Activated gamma-delta T cell treated with anti-CD3 and anti-CD28 coated beads, Interleukin-2, amount 50 U/mL, for 16 hours (primary cell): Measurements from ENCODE around the gene VWA3A.
"Not testable (repeated sequence)": the region's sequence is repeated elsewhere in the genome, so short reads cannot be mapped to it uniquely, and the experiment has no call there.

ENCODE experiments used
- DNase-seq: peaks from one replicate; pipeline ENCODE4 v3.0.0-alpha.2; 2020; ENCODE audit warnings: low read depth

VWA3A gene

DNA sequence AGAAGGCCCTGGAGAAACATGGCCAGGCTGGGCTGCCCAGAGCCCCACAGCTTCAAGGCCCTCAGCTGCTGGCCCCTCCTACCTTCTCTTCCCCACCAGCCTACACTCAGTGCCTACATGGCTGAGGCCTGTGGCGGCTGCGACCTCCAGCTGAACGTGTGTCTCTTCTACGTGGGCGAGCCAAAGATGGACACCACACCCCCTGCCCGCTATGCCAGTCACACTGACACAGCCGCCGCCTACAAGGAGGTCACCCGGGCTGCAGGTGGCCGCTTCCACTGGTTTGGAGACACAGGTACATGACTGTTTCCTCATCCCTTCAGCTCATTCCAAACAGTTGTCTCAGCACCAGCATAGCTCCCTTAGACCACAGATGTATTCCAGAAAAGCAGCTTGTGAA is 40.5 kb downstream of the VWA3A start:
- no peak for DNase-seq

DNA sequence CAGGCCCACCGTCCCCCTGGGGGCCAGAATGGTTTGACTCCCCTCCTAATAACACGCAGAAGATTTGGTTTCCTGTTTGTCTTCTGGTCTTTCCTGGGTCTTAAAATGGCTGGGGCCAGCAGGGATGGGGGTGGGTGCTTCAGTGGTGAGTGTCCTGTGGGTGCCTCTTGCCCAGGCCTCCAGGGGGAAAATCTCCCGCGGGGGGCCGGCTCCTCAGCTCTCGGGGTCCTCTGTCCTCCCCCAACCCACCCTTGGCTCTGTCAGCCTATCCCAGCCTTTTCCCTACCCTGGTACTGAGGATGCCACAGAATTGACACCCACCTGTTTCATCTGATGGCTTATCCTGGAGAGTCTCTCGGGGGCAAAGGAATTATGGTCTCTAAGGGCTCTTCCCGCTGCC is 46.1 kb downstream of the VWA3A start:
- DNase-seq, result no peak

DNA sequence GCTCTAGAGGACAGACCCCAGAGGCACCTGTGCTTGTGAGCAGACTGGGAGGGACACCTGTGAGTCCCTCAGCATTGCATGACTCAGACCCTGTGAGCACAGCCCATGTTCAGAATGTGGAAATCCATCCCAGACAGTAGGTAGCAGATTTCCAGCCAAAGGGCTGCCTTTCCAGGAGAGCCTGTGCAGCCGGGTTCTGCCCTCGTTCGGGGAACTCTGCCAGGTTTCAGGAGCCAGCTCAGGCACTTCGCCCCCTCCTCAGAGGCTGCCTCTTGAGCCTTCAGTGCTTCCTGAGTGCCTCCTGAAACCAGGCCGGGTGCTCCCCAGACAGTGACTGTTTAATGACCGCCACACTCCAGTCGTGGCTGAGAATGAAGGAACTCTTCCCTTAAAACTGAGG is 46.7 kb downstream of the VWA3A start:
- no peak for DNase-seq

DNA sequence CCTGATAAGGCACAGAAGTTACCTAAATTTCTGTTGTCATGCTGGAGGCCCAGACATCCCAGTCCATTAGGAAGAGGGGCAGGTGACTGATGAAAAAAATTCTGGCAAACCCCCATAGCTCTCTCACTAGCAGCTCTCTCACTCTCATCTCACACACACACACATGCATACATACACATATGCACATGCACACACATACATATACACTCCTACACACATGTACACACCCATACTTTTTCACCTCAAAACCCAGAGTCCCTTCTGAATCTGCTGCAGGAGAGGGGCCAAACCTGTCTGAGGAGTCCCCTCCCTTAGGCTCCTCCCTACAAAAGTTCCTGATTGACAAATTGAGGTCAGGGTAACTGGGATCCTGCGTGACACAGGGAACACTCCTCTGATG is 47.4 kb downstream of the VWA3A start:
- DNase-seq, result no peak

DNA sequence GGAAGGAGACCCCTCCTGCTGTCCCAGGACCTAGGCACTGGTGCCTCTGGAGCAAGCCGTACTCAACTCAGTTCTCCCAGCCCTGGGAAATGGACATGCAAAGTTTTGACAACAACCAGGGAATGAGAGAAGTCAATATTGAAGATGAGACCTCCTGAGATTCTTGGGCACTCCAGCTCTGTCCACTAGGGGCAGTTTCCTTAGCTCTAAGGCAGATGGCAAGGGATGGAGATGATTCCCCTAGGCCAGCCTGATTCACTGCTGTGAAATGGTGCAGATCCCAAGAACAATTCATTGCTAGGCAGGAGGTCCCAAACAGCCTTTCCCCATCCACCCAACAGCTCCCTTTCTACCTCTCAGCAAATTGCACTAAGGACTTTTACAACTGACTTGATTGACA is 49.4 kb downstream of the VWA3A start:
- DNase-seq, result no peak

DNA sequence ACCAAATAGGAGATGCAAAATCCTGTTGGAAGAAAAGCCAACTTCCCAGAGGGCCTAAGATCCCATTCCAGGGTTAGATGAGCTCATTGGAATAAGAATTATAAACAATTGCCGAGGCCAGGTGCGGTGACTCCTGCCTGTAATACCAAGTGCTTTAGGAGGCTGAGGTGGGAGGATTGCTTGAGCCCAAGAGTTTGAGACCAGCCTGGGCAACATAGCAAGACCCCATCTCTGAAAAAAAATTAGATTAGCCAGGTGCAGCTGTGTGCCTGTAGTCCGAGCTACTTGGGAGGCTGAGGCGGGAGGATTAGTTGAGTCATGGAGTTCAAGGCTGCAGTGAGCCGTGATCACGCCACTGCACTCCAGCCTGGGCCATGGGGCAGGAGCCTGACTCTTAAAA is 52.2 kb downstream of the VWA3A start:
- DNase-seq, result no peak

DNA sequence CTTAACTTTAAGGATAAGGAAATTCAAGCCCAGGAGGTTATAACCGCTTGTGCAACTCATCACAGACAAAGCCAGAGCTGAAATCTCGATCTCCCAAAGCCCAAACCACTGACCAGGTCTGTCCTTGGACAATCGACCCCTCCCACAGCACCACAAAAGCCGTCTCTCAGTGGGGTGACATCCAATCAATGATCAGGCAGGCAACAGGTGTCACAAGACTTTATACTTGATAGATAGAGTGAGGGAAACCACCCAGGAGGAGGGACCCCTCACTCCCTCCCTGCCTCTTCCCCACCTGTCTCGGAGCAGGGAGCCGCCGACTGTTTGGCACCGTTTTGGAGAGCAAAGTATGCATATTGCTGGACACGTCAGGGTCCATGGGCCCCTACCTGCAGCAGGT is 55.5 kb downstream of the VWA3A start:
- no peak for DNase-seq

DNA sequence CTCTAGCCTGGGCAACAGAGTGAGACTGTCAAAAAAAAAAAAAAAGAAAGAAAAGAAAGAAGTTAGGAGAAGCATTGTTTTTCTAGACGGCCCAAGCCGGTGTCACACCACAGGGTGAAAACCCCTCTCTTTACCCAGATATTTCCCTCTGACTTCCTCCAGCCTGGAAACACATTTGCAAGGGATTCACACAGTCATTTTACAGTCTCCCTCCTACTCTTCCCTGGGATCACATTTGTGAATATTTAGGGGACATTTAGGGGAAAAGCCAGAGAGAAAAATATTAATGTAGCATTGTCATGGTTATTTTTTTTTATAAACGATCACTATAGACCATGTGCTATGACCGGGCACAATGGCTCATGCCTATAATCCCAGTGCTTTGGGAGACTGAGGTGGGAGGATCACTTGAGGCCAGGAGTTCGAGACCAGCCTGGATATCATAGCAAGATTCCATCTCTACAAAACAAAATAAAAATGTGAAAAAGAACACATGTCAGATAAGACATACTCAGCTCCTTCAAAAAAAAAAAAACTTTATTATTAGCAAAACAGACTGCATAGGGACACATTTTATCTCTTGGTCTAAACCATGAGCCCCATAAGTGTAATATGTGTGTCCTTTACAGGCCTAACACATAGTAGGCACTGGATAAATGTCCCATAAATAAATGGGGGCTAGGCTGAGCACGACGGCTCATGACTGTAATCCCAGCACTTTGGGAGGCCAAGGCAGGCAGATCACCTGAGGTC is 59.1 kb downstream of the VWA3A start:
- no peak for DNase-seq

DNA sequence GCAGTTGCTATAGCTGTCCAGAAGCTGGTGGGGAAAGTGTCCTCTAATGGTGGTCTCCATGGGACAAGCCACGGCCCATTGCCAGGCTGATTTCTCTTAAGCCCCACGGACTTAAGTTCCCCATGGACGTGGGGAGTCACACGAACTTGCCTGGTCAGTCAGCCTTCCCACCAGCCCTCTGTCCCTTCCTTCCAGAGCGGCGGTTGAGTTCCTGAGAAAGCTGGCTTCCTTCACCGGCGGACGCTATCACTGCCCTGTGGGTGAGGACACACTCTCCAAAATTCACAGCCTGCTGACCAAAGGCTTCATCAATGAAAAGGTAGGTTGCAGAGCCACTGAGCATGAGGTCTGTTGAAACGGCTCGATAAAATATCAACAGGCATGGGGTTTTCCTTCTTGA is 60.0 kb downstream of the VWA3A start:
- no peak for DNase-seq

DNA sequence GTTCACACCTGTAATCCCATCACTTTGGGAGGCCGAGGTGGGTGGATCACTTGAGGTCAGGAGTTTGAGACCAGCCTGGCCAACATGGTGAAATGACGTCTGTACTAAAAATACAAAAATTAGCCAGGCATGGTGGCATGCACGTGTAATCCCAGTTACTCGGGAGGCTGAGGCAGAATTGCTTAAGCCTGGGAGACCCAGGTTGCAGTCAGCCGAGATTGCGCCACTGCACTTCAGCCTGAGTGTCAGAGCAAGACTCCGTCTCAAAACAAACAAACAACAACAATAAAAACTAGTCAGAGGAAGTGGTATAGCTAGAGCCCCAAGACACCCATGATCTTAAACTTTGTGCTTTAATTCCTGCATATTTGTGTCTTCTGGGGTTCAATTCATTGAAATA is 60.7 kb downstream of the VWA3A start:
- DNase-seq, result not testable (repeated sequence)

DNA sequence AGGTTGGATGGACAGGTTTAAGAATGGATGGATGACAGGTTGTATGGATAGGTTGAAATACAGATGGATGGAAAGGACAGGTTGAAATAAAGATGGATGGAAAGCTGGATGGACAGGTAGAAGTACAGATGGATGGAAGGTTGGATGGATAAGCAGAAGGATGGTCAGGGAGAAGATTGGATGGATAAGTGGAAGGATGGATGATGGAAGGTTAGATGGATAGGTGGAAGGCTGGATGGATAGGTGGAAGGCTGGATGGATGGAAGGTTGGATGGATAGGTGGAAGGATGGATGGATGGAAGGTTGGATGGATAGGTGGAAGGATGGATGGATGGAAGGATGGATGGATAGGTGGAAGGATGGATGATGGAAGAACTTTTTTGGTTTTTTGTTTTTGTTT is 69.1 kb downstream of the VWA3A start:
- DNase-seq, result no peak

DNA sequence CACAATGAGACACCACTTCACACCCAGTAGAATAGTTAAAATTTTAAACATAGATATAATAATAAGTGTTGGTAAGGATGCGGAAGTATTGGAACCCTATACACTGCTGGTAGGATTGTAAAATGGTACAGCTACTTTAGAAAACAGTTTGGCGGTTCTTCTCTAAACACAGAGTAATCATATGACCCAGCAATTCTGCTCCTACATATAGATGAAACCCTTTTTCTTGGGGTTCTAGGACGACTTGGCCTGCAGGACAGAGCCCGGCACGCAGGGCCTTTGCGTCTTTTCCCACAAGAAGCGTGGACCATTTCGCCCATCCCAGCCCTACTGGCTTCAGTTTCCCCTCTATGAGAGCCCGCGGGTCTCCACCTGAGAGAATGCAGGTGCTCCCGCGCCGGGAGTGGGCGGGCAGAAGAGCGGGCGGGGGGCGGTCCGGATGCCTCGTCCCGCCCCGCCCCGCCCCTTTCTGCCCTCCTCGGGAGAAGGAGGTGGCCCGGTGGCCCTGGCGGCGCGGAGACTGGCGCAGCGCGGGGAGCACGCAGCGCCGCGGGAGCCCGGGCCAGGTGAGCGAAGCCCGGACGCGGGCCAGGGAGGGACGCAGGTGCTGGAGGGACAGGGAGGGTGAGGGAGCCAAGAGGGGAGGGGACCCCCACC is 69.8 kb downstream of the VWA3A start, which contains the start of gene SDR42E2:
Gene SDR42E2 (plus strand): TSS at position 508 of the 657 bp plus-strand sequence. CDS start 3,077 bp downstream, outside the sequence.
- no peak for DNase-seq

DNA sequence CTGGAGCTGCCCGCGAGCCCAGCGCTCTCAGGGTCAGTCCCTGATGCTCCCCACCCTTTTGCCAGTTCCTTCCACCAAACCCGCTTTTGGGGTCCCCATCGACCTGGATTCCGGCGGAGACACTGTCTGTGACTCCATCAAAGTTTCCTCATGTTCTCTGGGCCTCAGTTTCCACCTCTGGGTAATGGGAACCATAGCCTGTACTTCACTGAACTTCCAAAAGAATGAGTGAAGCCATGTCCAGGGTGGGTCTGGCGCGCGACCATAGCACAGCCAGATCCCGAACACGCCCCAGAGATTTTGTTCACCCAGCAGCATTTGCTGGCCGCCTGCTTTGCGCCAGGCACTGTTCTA is 70.3 kb downstream of the VWA3A start:
- no peak for DNase-seq

DNA sequence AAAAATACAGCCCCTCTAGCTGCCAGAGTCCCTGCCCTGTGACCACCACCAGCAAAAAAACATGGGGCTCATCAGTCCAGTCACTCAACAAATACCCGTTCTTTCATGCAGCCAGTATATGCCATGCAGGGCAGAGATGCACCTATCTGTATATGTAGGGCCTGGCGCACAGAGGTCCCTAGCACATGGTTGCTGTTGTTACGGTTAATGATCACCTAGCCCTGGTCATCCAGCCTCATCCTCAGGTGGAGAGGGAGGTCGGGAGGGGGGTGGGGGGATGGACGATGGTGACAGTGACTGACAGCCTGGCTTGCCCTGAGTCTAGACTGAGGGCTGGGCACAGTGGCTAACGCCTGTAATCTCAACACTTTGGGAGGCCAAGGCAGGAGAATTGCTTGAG is 71.5 kb downstream of the VWA3A start:
- DNase-seq, result no peak

DNA sequence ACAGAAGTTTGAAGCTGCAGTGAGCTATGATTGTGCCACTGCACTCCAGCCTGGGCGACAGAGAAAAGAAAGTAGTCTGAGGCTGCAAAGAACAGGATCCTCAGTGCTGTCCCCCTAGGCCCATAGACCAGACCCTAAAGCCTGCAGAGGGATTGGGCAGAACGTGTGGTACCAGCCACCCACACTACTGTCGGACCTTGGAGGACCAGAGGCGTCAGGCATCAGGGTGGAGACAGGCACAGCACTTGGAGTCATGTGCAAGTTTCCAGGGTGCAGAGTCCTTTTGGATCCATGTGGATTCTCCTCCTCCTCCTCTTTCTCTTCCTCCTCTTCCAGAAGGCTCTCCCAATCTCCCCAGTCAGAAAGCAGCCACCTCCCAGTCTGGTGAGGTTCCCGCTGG is 72.1 kb downstream of the VWA3A start:
- no peak for DNase-seq

DNA sequence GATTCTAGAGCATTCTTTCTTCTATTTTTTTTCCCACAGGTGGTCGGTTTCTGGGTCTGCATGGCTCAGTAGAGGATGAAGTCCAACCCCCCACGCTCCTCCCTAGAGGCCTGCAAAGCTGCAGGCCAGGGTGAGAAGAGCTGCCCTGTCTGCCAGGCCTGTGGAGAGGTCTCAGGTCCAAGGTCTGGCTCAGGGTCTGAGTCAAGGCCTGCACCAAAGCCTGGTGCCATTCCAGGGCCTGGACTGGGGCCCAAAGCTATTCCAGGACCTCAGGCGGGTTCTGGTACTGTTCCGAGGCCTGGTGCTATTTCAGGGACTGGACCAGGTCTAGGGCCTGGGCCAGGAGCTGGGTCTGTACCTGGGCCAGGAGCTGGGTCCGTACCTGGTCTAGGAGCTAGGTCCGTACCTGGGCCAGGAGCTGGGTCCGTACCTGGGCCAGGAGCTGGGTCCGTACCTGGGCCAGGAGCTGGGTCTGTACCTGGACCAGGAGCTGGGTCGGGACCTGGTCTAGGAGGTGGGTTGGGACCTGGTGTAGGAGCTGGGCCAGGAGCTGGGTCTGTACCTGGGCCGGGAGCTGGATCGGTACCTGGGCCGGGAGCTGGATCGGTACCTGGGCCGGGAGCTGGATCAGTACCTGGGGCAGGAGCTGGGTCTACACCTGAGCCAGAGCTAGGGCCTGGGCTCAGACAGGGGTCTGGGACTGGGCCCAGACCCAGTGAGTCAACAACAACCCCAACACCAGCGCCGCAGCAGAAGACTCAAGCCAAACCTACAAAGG is 73.4 kb downstream of the VWA3A start:
- no peak for DNase-seq

DNA sequence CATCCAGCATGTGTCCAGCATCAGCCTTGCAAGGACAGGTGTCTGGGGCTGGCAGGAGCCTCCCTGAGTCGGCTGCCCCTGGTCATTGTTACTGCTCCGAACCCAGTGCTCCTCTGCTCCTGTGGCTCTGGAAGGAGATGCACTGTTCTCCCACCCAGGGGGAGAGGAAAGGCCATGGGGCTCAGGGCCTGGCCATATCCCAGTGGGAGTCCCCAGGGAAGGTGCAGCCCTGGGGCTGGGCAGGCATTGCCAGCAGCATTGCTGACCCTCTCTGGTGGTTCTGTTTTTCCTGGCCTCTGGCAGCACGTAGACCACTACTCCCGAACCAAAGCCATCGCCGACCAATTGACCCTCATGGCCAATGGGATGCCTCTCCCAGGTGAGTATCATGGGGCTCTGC is 79.6 kb downstream of the VWA3A start:
- DNase-seq, result no peak

DNA sequence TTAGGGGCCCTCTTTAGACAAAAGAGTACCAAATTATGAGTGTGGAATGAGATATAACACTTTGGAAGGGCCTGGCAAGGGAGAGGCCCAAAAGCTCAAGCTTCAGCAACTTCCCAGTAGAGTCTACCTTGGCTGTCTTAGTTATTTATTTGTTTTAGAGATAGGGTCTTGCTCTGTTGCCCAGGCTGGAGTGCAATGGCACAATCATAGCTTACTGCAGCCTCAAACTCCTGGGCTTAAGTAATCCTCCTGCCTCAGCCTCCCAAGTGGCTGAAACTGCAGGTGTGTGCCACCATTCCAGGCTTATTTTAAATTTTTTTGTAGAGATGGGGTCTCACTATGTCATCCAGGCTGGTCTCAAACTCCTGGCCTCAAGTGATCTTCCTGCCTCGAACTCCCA is 80.3 kb downstream of the VWA3A start:
- DNase-seq, result not testable (repeated sequence)

DNA sequence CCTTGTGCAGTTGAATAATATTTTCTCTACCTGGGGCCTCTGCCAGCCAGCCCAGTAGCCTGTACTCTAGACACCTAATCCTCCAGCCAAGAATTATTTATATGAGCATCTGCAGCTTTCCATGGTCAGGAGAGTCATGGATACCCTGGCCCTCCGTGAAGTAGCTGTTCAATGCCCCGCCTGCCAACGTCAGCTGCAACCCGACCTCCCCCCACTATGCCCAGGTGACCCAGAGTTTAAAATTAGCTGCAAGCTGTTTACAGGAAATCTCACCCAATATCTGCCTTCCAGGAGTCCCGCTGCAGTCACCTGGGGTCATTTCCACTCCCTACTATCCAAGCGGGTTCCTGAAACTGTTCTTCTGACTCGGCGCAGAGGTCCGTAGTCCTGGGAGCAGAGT is 82.3 kb downstream of the VWA3A start:
- DNase-seq, result no peak

DNA sequence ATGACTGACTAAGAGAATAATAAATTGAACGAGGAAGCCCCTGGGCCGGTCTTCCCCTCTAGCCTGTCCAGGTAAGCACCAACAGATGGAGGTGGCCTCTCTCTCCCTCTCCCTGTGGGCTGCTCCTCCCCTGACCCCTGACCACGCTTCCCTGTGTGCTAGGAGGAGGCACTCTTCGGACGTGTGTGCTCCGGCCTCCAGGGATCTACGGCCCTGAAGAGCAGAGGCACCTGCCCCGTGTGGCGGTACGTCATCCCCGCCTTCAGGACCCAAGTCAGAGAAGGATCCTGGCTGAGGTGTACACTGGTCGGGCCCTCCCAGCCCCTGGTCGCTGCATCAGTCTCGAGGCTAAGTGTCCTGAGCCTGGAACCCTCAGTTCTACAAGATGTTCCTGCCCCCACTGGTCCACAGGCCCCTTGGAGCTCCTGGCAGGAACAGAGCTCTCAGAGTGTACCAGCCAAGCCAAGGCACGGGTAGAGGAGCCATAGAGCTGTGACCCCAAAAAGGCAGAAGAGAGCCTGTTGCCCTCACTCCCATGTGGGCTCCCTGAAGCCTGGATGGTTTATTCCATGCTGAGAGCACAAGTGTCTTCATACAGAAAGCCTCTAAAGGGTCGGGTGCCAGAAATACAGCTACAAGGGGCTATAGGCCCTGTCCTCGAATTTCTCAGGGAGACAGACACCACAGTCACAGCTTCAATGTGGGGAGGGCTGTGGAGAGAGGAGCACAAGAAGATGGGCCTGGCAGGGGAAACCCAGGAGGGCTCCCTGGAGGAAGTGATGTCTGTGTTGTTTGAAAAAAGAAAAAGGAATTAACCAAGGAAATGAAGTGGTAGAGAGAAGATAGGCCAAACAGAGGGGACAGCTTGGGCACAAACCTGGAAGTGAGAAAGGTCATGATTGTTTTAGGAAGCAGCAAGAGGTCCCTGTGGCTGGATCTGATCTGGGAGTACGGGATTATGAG is 85.9 kb downstream of the VWA3A start:
- no peak for DNase-seq

DNA sequence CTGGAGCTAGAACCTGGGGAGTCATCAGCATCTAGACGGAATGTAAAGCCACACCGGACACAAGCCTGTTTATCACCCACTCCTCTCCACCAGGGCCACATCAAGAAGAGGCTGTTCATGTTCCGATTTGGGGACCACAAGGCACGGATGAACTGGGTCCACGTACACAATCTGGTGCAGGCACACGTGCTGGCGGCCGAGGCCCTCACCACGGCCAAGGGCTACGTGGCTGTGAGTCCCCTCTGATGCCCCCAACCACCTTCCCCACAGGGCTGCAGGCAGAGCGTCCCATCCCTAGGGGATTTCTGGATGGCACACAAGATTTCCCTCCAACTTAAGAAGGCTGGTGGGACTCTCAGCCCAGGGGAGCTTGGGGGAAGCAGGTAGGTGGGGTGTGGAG is 89.1 kb downstream of the VWA3A start:
- no peak for DNase-seq

DNA sequence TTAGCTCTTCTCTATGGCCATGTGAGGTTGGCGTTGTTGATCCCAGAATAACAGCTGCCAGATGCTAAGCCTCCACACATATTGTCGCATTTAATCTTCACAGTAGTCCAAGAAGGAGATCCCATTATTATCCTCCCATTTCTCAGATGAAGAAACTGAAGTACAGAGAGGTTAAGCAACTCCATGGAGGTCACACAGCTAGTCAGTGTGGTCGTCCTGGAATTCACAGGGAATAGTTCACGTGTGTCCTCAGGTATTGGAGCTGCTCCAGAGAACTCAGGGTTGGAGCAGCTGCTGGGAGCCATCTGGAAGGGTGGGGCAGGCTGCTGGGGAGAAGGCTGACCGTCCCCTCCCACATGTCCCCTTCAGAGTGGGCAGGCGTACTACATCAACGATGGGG is 89.5 kb downstream of the VWA3A start:
- no peak for DNase-seq
